HL-60 (cell line): Measurements from ENCODE around the gene RGS6.

Experiments
- DNase-seq, 2 experiments: peaks; one replicate each; pipeline ENCODE4 v3.0.0-alpha.2; 2010 to 2020; ENCODE audit warnings: low read depth in 1 of 2, low spot score in 1 of 2
- H3K27ac ChIP-seq: fragments of 250-450 bp; sonication (Bioruptor Pico); replicated peaks from 2 replicates; pipeline ENCODE4 v1.5.1; 2020; ENCODE audit warnings: mild to moderate bottlenecking, moderate library complexity
- H3K27me3 ChIP-seq: fragments of 250-450 bp; sonication (Bioruptor Pico); 2 replicates; pipeline ENCODE4 v1.5.1; 2021; ENCODE audit warnings: mild to moderate bottlenecking, moderate library complexity; ENCODE audit not compliant: insufficient read depth, poor library complexity, severe bottlenecking
- H3K4me3 ChIP-seq: replicated peaks from 2 replicates; pipeline ENCODE4 v1.5.1; 2011; ENCODE audit warnings: mild to moderate bottlenecking, control low read depth, low read length; ENCODE audit not compliant: insufficient read depth
- CTCF ChIP-seq: IDR thresholded peaks from one replicate; pipeline ENCODE4 v1.5.1; 2011; ENCODE audit warnings: low read length, control low read depth, inconsistent platforms; ENCODE audit not compliant: insufficient read depth
- GABPA ChIP-seq: IDR thresholded peaks from 2 replicates; pipeline ENCODE4 v1.6.1; 2012; ENCODE audit warnings: low read depth
- POLR2AphosphoS5 ChIP-seq: IDR thresholded peaks from 2 replicates; pipeline ENCODE4 v1.6.1; 2012; ENCODE audit warnings: low read depth
- REST ChIP-seq: IDR thresholded peaks from 2 replicates; pipeline ENCODE4 v1.6.1; 2012; ENCODE audit warnings: low read depth; ENCODE audit not compliant: insufficient replicate concordance
- SPI1 ChIP-seq: IDR thresholded peaks from 2 replicates; pipeline ENCODE4 v1.6.1; 2012; ENCODE audit warnings: low read depth, mild to moderate bottlenecking, borderline replicate concordance

RGS6 gene

GRCh38 chr14:71960494-71961353 is 28.5 kb downstream of the RGS6 start:
- no peak for DNase-seq
- H3K27ac ChIP-seq = no peak overlapping the region
- H3K27me3 ChIP-seq = no peaks in the 10 kb centered on the region
- TF ChIP-seq POLR2AphosphoS5 (no peak), CTCF (no peak), REST (no peak), GABPA (no peak), SPI1 (no peak)
- no peak overlapping the region for H3K4me3 ChIP-seq

GRCh38 chr14:71961972-71962371 is 29.7 kb downstream of the RGS6 start:
- H3K27me3 ChIP-seq = no peaks in the 10 kb centered on the region
- no peak overlapping the region for H3K4me3 ChIP-seq
- no peak overlapping the region for H3K27ac ChIP-seq
- no peak for TF ChIP-seq POLR2AphosphoS5
- TF ChIP-seq GABPA = no peak
- no peak for DNase-seq

GRCh38 chr14:71964716-71965115 is 32.5 kb downstream of the RGS6 start:
- no peak for DNase-seq
- Histone ChIP-seq H3K27ac (no peak overlapping the region), H3K4me3 (no peak overlapping the region), H3K27me3 (no peaks in the 10 kb centered on the region)
- TF ChIP-seq GABPA (no peak), SPI1 (no peak), REST (no peak), CTCF (no peak), POLR2AphosphoS5 (no peak)

- Histone ChIP-seq H3K4me3 (no peak overlapping the region), H3K27me3 (no peaks in the 10 kb centered on the region), H3K27ac (no peak overlapping the region)
- DNase-seq = no peak
- TF ChIP-seq POLR2AphosphoS5 (no peak), SPI1 (no peak), REST (no peak), GABPA (no peak), CTCF (no peak)
Measured at GRCh38 chr14:71966528-71966927, 34.3 kb downstream of the RGS6 start.
